Astrocyte of the hippocampus (primary cell): ENCODE results near the gene KLHL7.
"Not testable (repeated sequence)": the region's sequence is repeated elsewhere in the genome, so short reads cannot be mapped to it uniquely, and the experiment has no call there.

Experiments
- DNase-seq: peaks from one replicate; pipeline ENCODE4 v3.0.0; 2011; ENCODE audit warnings: low read depth, low spot score

The KLHL7 gene

GRCh38 chr7:23175938-23176337 is 70.4 kb downstream of the KLHL7 start:
- DNase-seq, result no peak

GRCh38 chr7:23181684-23182553 is 76.3 kb downstream of the KLHL7 start, which contains the start of gene NUP42:
Gene NUP42 (plus strand): TSS chr7:23182048. CDS start chr7:23182086, 38 bp downstream.
- DNase-seq, result peak; percentile 99

GRCh38 chr7:23183279-23184012 is 77.9 kb downstream of the KLHL7 start:
- DNase-seq, result no peak

- DNase-seq, result no peak
These were observed 78.7 kb downstream of the KLHL7 start for GRCh38 chr7:23184291-23184690.

- DNase-seq, result peak; percentile 56
These were observed 79.2 kb downstream of the KLHL7 start for GRCh38 chr7:23184709-23185359.

GRCh38 chr7:23185980-23186379 is 80.4 kb downstream of the KLHL7 start:
- DNase-seq, result no peak

GRCh38 chr7:23191022-23191421 is 85.4 kb downstream of the KLHL7 start:
- peak; percentile 12 for DNase-seq

GRCh38 chr7:23193650-23194227 is 88.2 kb downstream of the KLHL7 start:
- DNase-seq, result not testable (repeated sequence)

- no peak for DNase-seq
These were observed 90.7 kb downstream of the KLHL7 start for GRCh38 chr7:23196306-23196705.

- not testable (repeated sequence) for DNase-seq
These were observed 92.2 kb downstream of the KLHL7 start for GRCh38 chr7:23197745-23198144.

GRCh38 chr7:23200331-23200730 is 94.7 kb downstream of the KLHL7 start:
- no peak for DNase-seq

- DNase-seq, result no peak
These were observed 98.7 kb downstream of the KLHL7 start for GRCh38 chr7:23204241-23204640.

GRCh38 chr7:23205577-23205908 is 100.0 kb downstream of the KLHL7 start:
- DNase-seq, result no peak

GRCh38 chr7:23205909-23206767 is 100.6 kb downstream of the KLHL7 start:
- peak; percentile 32 for DNase-seq

- DNase-seq, result no peak
These were observed 101.4 kb downstream of the KLHL7 start for GRCh38 chr7:23207021-23207420.

- DNase-seq, result no peak
These were observed 102.3 kb downstream of the KLHL7 start for GRCh38 chr7:23207884-23208283.

- DNase-seq, result no peak
These were observed 102.7 kb downstream of the KLHL7 start for GRCh38 chr7:23208316-23208715.

- DNase-seq, result no peak
These were observed 104.9 kb downstream of the KLHL7 start for GRCh38 chr7:23210506-23210905.

- DNase-seq, result no peak
These were observed 106.0 kb downstream of the KLHL7 start for GRCh38 chr7:23211589-23211988.

GRCh38 chr7:23212395-23212794 is 106.8 kb downstream of the KLHL7 start:
- no peak for DNase-seq

GRCh38 chr7:23212841-23213240 is 107.3 kb downstream of the KLHL7 start:
- DNase-seq, result no peak
